GM19324 (cell line): ENCODE data around the gene RANBP1.

Source experiments
- ATAC-seq: cut with Tn5 transposase; IDR thresholded peaks from one replicate; pipeline ENCODE4 v1.9.1; 2021; ENCODE audit warnings: mild to moderate bottlenecking, moderate library complexity; ENCODE audit not compliant: unreplicated experiment, low FRiP score

Gene RANBP1

GRCh38 chr22:20166703-20167102 is 50.8 kb downstream of the RANBP1 start:
- ATAC-seq, result no peak

- no peak for ATAC-seq
Observed at GRCh38 chr22:20167643-20168322, 51.9 kb downstream of the RANBP1 start.

- ATAC-seq, result no peak
Observed at GRCh38 chr22:20169253-20169822, 53.4 kb downstream of the RANBP1 start.

- ATAC-seq, result no peak
Observed at GRCh38 chr22:20170170-20170569, 54.3 kb downstream of the RANBP1 start.

GRCh38 chr22:20171288-20172140 is 55.6 kb downstream of the RANBP1 start:
- ATAC-seq, result no peak

GRCh38 chr22:20172141-20172613 is 56.3 kb downstream of the RANBP1 start:
- no peak for ATAC-seq

- ATAC-seq, result no peak
Observed at GRCh38 chr22:20173246-20173645, 57.3 kb downstream of the RANBP1 start.

- ATAC-seq, result no peak
Observed at GRCh38 chr22:20173772-20174171, 57.9 kb downstream of the RANBP1 start.

- no peak for ATAC-seq
Observed at GRCh38 chr22:20174785-20175596, 59.1 kb downstream of the RANBP1 start.

- no peak for ATAC-seq
Observed at GRCh38 chr22:20175597-20175900, 59.6 kb downstream of the RANBP1 start.

- no peak for ATAC-seq
Observed at GRCh38 chr22:20176421-20177085, 60.6 kb downstream of the RANBP1 start.
